Muscle layer of colon (tissue), 2 donors: ENCODE measurements around the gene SLC16A6.

Experiments
- H3K27ac ChIP-seq: one replicate; pipeline ENCODE4 v1.7.0; 2013; ENCODE audit warnings: low read depth, mild to moderate bottlenecking, low read length, moderate library complexity
- H3K27me3 ChIP-seq, 2 donors: one replicate each; pipeline ENCODE4 v1.7.0; 2013; ENCODE audit warnings: low read length in 2 of 2, mild to moderate bottlenecking in 2 of 2; ENCODE audit not compliant: insufficient read depth in 2 of 2, control insufficient read depth in 1 of 2
- H3K36me3 ChIP-seq: one replicate; pipeline ENCODE4 v1.7.0; 2013; ENCODE audit warnings: mild to moderate bottlenecking, low read length; ENCODE audit not compliant: insufficient read depth
- H3K4me1 ChIP-seq: one replicate; pipeline ENCODE4 v1.7.0; 2013; ENCODE audit warnings: mild to moderate bottlenecking, low read length; ENCODE audit not compliant: insufficient read depth
- H3K4me3 ChIP-seq, 2 donors: one replicate each; pipeline ENCODE4 v1.7.0; 2013; ENCODE audit warnings: low read length in 2 of 2, low read depth in 1 of 2, mild to moderate bottlenecking in 1 of 2, moderate library complexity in 1 of 2
- H3K9ac ChIP-seq: one replicate; pipeline ENCODE4 v1.7.0; 2013; ENCODE audit warnings: low read length
- H3K9me3 ChIP-seq: one replicate; pipeline ENCODE4 v1.7.0; 2013; ENCODE audit warnings: mild to moderate bottlenecking, low read length
- donor health status: abdominal sarcoma.
- donor health status: Adenocarcinoma of cecum.

Gene SLC16A6

GRCh38 chr17:68322630-68323029, 31.7 kb upstream of the SLC16A6 start:
- no peak overlapping the region for H3K27ac ChIP-seq

GRCh38 chr17:68321556-68321954, 30.6 kb upstream of the SLC16A6 start:
- no peaks in the 10 kb centered on the region for H3K27me3 ChIP-seq
- no peaks in the 10 kb centered on the region for H3K4me1 ChIP-seq
- H3K4me3 ChIP-seq, result no peak overlapping the region
- H3K36me3 ChIP-seq, result no peaks in the 10 kb centered on the region
- no peak overlapping the region for H3K9ac ChIP-seq
- no peak overlapping the region for H3K27ac ChIP-seq
- no peaks in the 10 kb centered on the region for H3K9me3 ChIP-seq

More at GRCh38 chr17:68322630-68323029, 31.7 kb upstream of the SLC16A6 start:
- no peak overlapping the region for H3K4me3 ChIP-seq
- H3K27me3 ChIP-seq, result no peaks in the 10 kb centered on the region
- H3K36me3 ChIP-seq, result no peaks in the 10 kb centered on the region
- H3K9ac ChIP-seq, result no peak overlapping the region
- no peaks in the 10 kb centered on the region for H3K9me3 ChIP-seq
- no peaks in the 10 kb centered on the region for H3K4me1 ChIP-seq

DNA sequence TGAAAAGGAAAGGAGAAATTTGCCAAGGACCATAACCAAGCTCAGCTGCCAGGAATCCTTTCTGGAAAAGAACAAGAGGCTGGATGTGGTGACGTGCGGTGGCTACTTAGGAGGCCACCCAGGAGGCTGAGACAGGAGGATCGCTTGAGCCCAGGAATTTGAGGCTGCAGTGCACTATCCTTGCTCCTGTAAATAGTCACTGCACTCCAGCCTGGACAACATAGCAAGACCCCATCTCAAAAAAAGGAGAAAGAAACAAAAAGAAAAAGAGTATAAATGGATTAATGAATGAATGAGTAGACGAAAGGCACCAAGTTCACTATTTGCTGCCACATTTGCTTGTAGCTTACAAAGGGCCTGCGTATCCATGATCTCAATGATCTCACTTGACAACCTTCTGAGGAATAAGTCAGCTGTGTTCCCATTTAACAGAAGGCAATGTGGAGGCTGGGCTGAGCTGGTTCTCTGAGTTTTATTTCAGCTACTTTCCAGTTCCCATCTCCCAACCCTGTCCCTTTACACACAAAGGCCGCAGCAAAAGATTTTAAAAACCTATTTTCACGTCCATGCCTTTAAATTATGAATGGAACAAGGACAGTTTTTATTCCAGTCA, 30.1 kb upstream of the SLC16A6 start:
- H3K9ac ChIP-seq, result no peak overlapping the region
- no peaks in the 10 kb centered on the region for H3K9me3 ChIP-seq
- H3K4me1 ChIP-seq, result no peaks in the 10 kb centered on the region
- H3K27ac ChIP-seq, result no peak overlapping the region
- H3K36me3 ChIP-seq, result no peaks in the 10 kb centered on the region
- no peak overlapping the region for H3K4me3 ChIP-seq
- H3K27me3 ChIP-seq, result no peaks in the 10 kb centered on the region

DNA sequence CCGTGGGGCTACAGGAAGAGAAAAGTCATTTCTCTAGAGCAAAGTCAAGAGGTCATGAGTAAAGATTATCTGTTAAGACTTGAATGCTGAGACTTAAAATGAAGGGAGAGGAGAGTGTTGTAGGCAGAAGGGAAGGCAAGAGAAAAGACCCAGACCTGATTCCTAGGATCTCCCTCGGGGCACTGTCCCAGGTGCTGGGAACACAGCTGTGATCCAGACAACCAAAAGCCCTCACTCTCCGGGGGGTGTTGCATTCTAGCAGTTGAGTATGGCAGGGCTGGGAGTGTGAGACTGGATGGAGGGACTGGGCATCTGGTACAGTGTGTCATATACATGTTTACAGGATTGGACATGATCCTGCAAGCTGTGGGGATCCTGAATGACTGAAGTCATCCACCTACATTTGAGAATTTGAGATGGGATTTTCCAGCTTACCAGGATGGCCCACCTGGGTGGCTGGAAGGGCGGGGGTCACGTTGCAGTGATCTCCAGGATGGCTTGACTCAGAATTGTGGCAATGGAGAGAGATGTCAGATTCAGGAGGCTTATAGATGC, 29.5 kb upstream of the SLC16A6 start:
- H3K27ac ChIP-seq, result no peak overlapping the region
- no peak overlapping the region for H3K4me3 ChIP-seq
- no peaks in the 10 kb centered on the region for H3K27me3 ChIP-seq

GRCh38 chr17:68319410-68320162, 28.7 kb upstream of the SLC16A6 start:
- Histone ChIP-seq H3K9ac (no peak overlapping the region), H3K27me3 (no peaks in the 10 kb centered on the region), H3K27ac (no peak overlapping the region), H3K36me3 (no peaks in the 10 kb centered on the region), H3K4me3 (no peak overlapping the region), H3K9me3 (no peaks in the 10 kb centered on the region), H3K4me1 (no peaks in the 10 kb centered on the region)

More for the DNA sequence above, 29.5 kb upstream of the SLC16A6 start:
- H3K9ac ChIP-seq, result no peak overlapping the region
- H3K36me3 ChIP-seq, result no peaks in the 10 kb centered on the region
- H3K4me1 ChIP-seq, result no peaks in the 10 kb centered on the region
- H3K9me3 ChIP-seq, result no peaks in the 10 kb centered on the region

- Histone ChIP-seq H3K4me3 (no peak overlapping the region), H3K9me3 (no peaks in the 10 kb centered on the region), H3K4me1 (no peaks in the 10 kb centered on the region), H3K36me3 (no peaks in the 10 kb centered on the region), H3K9ac (no peak overlapping the region), H3K27ac (no peak overlapping the region), H3K27me3 (no peaks in the 10 kb centered on the region)
Measured at GRCh38 chr17:68318103-68318991, 27.4 kb upstream of the SLC16A6 start.

DNA sequence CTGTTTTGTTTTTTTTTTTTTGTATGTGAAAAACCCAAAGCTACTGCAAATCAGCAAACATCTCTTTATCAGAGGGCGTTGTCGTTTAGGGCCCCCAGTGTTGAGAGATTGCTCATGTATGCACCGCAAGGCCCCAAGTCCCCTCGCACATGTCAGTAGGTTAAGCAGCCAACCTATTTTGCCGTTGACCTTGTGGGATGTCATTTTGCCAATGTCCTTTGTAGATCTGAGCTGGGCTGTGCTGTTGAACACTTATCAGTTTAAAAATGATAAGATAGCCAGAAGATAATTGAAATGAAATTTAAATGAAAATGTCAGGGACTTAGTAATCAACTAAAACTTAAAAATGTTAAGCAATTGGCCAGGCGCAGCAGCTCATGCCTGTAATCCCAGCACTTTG, 26.5 kb upstream of the SLC16A6 start:
- Histone ChIP-seq H3K4me1 (no peaks in the 10 kb centered on the region), H3K9ac (no peak overlapping the region), H3K27ac (no peak overlapping the region), H3K4me3 (no peak overlapping the region), H3K9me3 (no peaks in the 10 kb centered on the region), H3K27me3 (no peaks in the 10 kb centered on the region), H3K36me3 (no peaks in the 10 kb centered on the region)

DNA sequence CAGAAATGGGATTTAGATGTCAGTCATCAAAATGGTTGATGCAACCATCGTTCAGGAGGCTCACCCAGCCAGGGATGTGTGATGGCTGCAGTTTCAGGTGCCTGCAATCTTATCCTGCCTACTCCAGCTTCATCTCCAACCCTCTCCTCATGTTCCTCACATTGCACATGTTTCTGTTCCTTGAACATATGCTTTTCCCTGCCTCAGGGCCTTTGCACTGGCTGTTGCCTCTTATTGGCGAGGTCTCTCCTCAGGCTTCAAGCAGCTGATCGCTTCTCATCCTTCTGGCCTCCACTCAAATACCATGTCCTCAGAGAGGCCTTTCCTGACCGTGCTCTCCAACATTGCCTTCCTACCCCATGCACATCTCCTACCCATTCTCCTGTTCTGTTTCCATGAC, 25.0 kb upstream of the SLC16A6 start:
- Histone ChIP-seq H3K9ac (no peak overlapping the region), H3K27me3 (no peaks in the 10 kb centered on the region), H3K36me3 (no peaks in the 10 kb centered on the region), H3K9me3 (no peaks in the 10 kb centered on the region), H3K4me3 (no peak overlapping the region), H3K4me1 (no peaks in the 10 kb centered on the region), H3K27ac (no peak overlapping the region)

DNA sequence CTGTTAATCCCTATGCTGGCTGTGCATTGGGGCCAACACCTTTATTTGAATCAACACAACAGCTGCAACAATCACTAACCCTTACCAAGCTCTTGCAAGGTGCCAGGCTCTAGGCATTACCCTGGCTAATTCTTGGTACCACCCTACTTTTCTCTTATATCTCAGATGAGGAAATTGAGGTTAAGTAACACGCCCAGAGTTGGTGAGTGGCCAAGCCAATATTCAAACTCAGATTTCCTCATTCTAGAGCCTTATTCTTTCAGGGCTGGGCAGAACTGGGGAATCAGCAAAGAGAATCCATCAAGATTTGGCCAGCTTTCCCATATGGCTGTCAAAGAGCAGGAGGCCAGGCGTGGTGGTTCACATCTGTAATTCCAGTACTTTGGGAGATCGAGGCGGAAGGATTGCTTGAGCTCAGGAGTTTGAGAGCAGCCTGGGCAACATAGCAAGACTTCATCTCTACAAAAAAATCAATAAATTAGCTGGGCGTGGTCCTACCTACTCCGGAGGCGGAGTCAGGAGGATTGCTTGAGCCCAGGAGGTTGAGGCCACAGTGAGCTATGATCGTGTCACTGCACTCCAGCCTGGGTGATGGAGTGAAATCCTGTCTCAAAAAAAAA, 24.1 kb upstream of the SLC16A6 start:
- Histone ChIP-seq H3K27ac (no peak overlapping the region), H3K4me1 (no peaks in the 10 kb centered on the region)

GRCh38 chr17:68310152-68310551, 19.2 kb upstream of the SLC16A6 start:
- Histone ChIP-seq H3K4me3 (no peak overlapping the region), H3K27ac (no peak overlapping the region), H3K36me3 (no peaks in the 10 kb centered on the region), H3K27me3 (no peaks in the 10 kb centered on the region), H3K9me3 (no peaks in the 10 kb centered on the region), H3K9ac (no peak overlapping the region), H3K4me1 (no peaks in the 10 kb centered on the region)

More for the DNA sequence above, 24.1 kb upstream of the SLC16A6 start:
- no peaks in the 10 kb centered on the region for H3K36me3 ChIP-seq
- no peaks in the 10 kb centered on the region for H3K9me3 ChIP-seq
- no peak overlapping the region for H3K9ac ChIP-seq
- H3K27me3 ChIP-seq, result no peaks in the 10 kb centered on the region
- no peak overlapping the region for H3K4me3 ChIP-seq
